NCI-H524 treated with DMSO at 0.1 percent for 48 hours (cell line): ENCODE data around the gene DNTTIP2.
"Not testable (repeated sequence)": the region's sequence is repeated elsewhere in the genome, so short reads cannot be mapped to it uniquely, and the experiment has no call there.

Source experiments
- DNase-seq: peaks from one replicate; lab custom pipeline; 2025; lab: John Stamatoyannopoulos, UW

Gene DNTTIP2

GRCh38 chr1:93840956-93841482, 38.0 kb downstream of the DNTTIP2 start:
- DNase-seq = no peak

DNA sequence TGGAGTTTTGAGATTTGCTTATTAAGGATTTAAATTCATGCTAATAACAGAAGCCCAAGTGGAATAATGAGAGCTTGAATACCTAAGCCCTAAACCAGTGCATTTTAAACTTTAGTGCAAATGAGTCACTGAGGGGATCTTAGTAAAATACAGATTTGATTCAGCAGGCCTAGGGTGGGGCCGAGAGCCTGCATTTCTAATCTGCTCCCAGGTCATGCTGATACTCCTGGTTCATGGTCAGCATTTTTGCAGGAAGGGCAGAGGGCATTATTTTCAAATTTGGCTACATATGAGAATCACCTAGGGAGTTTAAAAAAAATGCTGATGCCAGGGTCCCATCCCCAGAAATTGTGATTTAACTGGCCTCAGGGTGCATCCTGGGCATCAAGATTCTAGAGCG, 39.3 kb downstream of the DNTTIP2 start:
- DNase-seq = no peak

DNA sequence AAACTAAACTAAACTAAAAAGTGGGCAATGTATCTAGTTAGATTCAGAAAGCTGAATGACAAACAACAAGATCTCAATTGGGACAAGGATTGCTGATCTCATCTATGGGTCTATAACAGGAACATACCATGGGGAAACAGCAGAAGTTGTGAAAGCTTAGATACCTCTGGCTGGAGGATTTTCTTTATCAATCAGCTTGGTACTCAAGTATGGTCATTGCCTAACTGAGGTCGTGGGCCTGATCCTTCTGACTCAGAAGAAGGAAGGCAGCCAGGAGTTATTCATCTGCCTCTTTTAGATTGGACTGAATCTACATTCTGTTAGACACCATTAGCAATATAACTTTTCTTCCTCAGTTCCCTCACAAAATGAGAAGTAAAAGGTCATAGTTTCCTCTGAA, 39.7 kb downstream of the DNTTIP2 start:
- DNase-seq = no peak

GRCh38 chr1:93837961-93838360, 41.0 kb downstream of the DNTTIP2 start:
- DNase-seq = no peak

- DNase-seq = not testable (repeated sequence)
Observed at GRCh38 chr1:93833293-93833692, 45.7 kb downstream of the DNTTIP2 start.

GRCh38 chr1:93829061-93829460, 49.9 kb downstream of the DNTTIP2 start:
- no peak for DNase-seq

- no peak for DNase-seq
Observed at GRCh38 chr1:93828367-93828755, 50.6 kb downstream of the DNTTIP2 start.

DNA sequence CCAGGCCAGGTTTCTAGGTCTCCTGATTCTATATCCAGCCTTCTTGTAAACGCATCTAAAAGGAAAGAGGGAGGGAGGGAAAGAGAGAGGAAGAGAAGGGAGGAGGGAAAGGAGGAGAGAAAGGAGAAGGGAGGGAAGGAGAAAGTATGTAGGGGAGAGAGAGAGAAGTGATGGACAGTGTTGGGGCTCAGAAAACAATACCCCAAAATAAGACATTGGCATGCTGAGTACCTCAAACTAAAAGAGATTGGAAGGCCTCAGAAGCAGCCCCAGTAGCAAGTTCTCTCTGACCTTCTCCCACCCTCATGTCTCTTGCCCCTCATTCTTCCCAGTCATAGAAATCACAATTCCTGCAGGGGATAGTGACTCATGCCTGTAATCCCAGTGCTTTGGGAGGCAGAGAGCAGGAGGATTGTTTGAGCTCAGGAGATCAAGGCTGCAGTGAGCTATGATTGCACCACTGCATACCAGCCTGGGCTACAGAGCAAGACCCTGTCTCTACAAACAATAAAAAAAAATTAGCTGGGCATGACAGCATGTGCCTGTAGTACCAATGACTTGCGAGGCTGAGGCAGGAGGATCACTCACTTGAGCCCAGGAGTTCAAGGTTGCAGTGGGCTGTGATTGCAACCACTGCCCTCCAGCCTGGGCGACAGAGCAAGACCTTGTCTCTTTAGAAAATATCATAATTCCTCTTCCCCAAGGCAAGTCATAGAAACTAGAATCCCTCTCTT, 51.2 kb downstream of the DNTTIP2 start:
- DNase-seq = no peak

DNA sequence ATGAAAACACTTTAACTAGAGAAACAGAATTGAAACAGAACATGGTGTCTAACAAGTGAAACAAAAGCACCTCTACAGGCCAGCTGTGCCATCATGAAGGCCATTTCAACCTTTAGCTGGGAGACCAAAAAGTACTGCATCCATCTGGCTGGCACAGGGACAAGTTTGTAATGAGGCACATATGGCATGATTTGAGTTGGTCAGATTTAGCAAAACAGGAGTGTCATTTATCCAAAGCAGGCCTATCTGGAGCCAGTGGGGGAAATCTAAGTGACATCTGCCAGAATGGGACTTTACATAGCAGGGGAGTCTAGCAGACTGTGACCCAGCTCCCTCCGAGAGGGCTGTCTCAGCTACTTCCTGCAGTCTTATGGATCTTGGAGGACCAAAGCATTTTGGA, 51.9 kb downstream of the DNTTIP2 start:
- peak; percentile 92 for DNase-seq

- no peak for DNase-seq
Observed at GRCh38 chr1:93824834-93825233, 54.2 kb downstream of the DNTTIP2 start.

- no peak for DNase-seq
Observed at GRCh38 chr1:93822730-93823425, 56.1 kb downstream of the DNTTIP2 start.

DNA sequence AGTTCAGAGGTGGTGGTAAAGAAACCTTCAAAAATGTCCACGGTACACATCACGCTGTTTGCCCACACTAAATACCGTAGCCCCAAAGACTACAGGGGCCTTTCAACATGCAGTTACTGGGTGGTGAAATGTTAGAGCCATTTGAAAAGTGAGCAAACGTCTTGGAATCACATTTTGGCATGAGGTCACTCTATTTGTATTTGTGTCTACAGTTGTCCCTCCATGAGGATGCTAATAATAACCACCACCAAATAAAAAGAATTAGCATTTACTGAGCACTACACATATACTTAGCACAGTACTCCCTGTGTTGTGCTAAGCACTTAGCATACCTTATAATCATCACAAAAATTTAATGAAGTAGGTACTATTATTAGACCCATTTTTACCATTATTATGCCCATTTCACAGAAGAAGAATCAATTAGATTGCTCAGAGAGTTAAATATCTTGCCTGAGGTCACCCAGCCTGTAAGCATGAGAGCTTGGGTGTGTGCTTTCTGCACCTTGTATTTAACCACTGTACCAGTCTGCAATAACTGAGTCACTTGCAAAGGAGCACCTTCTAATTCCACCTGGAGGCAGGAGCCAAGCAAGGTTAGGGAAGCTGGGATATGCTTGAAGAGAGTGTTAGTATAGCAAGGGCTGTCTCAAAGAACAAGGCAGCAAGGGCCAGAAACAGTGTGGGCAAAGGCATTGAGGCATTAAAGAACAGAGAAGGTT, 57.4 kb downstream of the DNTTIP2 start:
- no peak for DNase-seq

- no peak for DNase-seq
Observed at GRCh38 chr1:93820554-93821422, 58.2 kb downstream of the DNTTIP2 start.

DNA sequence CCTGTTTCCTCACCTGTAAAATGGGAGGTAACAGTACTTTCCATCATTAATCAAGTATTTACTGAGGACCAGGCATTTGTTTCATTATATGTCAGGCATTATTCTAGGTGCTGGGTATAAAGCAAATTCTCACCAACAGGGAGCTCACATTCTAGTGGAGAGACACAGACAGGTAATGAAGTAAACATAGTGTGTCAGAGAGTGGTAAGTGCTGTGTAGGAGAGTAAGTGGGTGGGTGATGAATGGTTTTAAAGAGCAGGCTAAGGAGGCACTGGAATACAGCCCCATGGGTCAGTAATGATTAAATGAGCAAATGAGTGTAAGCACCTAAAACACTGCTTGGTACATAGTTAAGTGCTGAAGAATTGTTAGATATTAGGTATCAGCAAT, 60.4 kb downstream of the DNTTIP2 start:
- DNase-seq = no peak

DNA sequence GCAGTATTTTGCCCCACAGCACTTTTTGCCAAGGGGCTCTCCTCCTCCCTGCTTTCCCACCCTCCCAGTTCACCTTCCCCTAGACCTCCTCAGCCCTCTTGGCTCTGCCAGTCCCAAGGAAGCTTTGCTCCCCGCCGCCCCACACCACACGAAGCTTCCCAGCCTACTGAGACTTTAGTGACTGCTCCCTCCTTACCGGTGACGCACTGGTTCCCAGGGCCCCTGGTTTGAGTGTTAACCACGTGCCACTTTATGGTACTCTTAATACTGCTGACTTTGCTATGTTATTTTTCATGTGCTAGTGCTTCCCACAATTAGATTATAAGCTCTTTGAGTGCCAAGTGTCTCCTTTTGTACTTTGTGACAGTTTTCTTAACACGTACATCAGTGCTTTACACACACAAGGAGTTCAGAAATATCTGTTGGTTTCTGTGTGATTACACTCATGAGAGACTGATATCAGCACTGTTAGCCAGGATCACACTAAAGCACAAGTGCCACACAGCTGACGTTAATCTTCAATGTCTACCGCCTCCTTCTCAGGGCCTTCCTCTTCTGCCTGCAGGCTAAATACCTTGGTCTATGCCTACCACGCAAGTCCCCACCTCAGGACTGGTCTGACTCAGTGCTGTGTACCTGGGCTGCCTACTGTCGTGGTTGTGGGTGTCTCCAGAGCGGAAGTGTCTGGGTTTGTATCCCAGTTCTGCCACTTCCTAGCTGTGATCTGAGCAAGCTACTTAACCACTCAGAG, 61.0 kb downstream of the DNTTIP2 start:
- no peak for DNase-seq

GRCh38 chr1:93816970-93817678, 61.9 kb downstream of the DNTTIP2 start:
- DNase-seq = no peak
